B cell (primary cell): ENCODE measurements around the gene SETDB1.

Experiments
- CTCF ChIP-seq: fragments of 200-600 bp; IDR thresholded peaks from one replicate; pipeline ENCODE4 v1.8.0; 2022; ENCODE audit warnings: antibody characterized with exemption, mild to moderate bottlenecking
- EZH2 ChIP-seq: IDR thresholded peaks from 2 replicates; pipeline ENCODE4 v1.6.1; 2012; ENCODE audit warnings: borderline replicate concordance, low read depth, mild to moderate bottlenecking, moderate library complexity, low read length; ENCODE audit not compliant: insufficient read depth, poor library complexity, severe bottlenecking

- TF ChIP-seq CTCF (no peak), EZH2 (no peak)
Measured at GRCh38 chr1:150955280-150955679, 29.1 kb downstream of the SETDB1 start.
